PC-3 (cell line): ENCODE results near the gene SH3RF3.

Experiments used
- EZH2 ChIP-seq: fragments of 300-600 bp; sonication (generic); IDR thresholded peaks from one replicate; pipeline ENCODE4 v1.6.1; 2017; ENCODE audit warnings: antibody characterized with exemption, mild to moderate bottlenecking, low read length; ENCODE audit not compliant: unreplicated experiment
- TF ChIP-seq, protein P1 (sequence below): fragments of 300-600 bp; sonication (generic); conservative IDR thresholded peaks from 2 replicates; pipeline ENCODE4 v1.5.1; 2017; ENCODE audit warnings: antibody characterized with exemption, low read depth, mild to moderate bottlenecking, low read length

DNA sequence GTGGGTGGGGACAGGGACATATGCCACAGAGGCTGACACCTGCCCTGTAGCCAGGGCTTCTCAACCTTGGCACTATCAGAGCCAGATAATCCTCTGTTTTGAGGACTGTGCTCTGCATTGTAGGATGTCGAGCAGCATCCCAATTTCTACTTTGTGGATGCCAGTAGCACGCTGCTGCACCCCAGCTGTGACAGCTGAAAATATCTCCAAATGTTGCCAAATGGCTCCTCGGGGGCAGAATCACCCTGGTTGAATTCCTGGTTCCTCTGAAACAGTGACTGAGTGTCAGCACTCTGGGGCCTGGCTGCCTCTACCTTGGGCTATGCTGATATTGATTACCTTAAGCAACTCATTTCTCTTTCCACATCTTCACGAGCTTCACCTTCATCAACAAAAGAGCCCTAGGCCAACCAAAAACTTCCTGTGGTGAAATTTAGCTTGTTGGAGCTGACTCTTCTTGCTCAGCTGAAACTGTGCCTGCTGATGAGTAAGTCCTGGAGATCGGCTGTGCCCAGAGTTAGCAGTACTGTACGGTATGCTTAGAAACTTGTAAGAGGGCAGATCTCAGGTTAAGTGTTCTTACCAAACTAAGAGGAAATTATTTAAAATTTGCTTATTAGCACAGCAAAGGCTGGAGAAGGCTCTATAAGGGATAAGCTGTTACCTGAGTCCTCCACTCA is 346.7 kb downstream of the SH3RF3 start:
- TF ChIP-seq, protein P1, sequence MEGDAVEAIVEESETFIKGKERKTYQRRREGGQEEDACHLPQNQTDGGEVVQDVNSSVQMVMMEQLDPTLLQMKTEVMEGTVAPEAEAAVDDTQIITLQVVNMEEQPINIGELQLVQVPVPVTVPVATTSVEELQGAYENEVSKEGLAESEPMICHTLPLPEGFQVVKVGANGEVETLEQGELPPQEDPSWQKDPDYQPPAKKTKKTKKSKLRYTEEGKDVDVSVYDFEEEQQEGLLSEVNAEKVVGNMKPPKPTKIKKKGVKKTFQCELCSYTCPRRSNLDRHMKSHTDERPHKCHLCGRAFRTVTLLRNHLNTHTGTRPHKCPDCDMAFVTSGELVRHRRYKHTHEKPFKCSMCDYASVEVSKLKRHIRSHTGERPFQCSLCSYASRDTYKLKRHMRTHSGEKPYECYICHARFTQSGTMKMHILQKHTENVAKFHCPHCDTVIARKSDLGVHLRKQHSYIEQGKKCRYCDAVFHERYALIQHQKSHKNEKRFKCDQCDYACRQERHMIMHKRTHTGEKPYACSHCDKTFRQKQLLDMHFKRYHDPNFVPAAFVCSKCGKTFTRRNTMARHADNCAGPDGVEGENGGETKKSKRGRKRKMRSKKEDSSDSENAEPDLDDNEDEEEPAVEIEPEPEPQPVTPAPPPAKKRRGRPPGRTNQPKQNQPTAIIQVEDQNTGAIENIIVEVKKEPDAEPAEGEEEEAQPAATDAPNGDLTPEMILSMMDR: no peak
- TF ChIP-seq EZH2: no peak
